DMS79 (cell line): ENCODE data around the gene PNPLA7.
"Not testable (repeated sequence)": the region's sequence is repeated elsewhere in the genome, so short reads cannot be mapped to it uniquely, and the experiment has no call there.

Experiments used
- DNase-seq: peaks from one replicate; lab custom pipeline; 2025; lab: John Stamatoyannopoulos, UW

The PNPLA7 gene

GRCh38 chr9:137460363-137461315, 89.6 kb downstream of the PNPLA7 start:
- no peak for DNase-seq

- no peak for DNase-seq
Measured at GRCh38 chr9:137459601-137460362, 90.4 kb downstream of the PNPLA7 start.

- peak; percentile 34 for DNase-seq
Measured at GRCh38 chr9:137459152-137459600, 91.0 kb downstream of the PNPLA7 start, which contains the start of gene NSMF. Gene NSMF, minus strand, starts transcription at chr9:137459334. Its CDS starts 232 bp downstream, at chr9:137459102.

GRCh38 chr9:137458194-137459151, 91.7 kb downstream of the PNPLA7 start:
- DNase-seq, result peak; percentile 45

- DNase-seq, result no peak
Measured at GRCh38 chr9:137457406-137458193, 92.6 kb downstream of the PNPLA7 start.

- no peak for DNase-seq
Measured at GRCh38 chr9:137456864-137457405, 93.3 kb downstream of the PNPLA7 start.

- DNase-seq, result no peak
Measured at GRCh38 chr9:137456061-137456863, 93.9 kb downstream of the PNPLA7 start.

GRCh38 chr9:137455359-137455991, 94.7 kb downstream of the PNPLA7 start:
- no peak for DNase-seq

GRCh38 chr9:137454597-137455358, 95.4 kb downstream of the PNPLA7 start:
- no peak for DNase-seq

GRCh38 chr9:137454145-137454596, 96.0 kb downstream of the PNPLA7 start:
- DNase-seq, result no peak

GRCh38 chr9:137453643-137454081, 96.5 kb downstream of the PNPLA7 start:
- no peak for DNase-seq

GRCh38 chr9:137452761-137453642, 97.2 kb downstream of the PNPLA7 start:
- DNase-seq, result no peak

GRCh38 chr9:137452006-137452760, 98.0 kb downstream of the PNPLA7 start:
- DNase-seq, result no peak

- not testable (repeated sequence) for DNase-seq
Measured at GRCh38 chr9:137451264-137452005, 98.8 kb downstream of the PNPLA7 start.

- DNase-seq, result not testable (repeated sequence)
Measured at GRCh38 chr9:137450539-137451222, 99.5 kb downstream of the PNPLA7 start.
